IPS DF 6.9 (cell line): Measurements from ENCODE around the gene PIP5KL1.

Experiments used
- DNase-seq: peaks from one replicate; pipeline ENCODE4 v3.0.0-alpha.2; 2013; ENCODE audit warnings: low read depth, low spot score
- H3K27ac ChIP-seq: one replicate; pipeline ENCODE4 v1.5.1; 2013; ENCODE audit warnings: low read length, control low read depth
- H3K27me3 ChIP-seq: 2 replicates; pipeline ENCODE4 v1.6.1; 2013; ENCODE audit warnings: mild to moderate bottlenecking, low read length; ENCODE audit not compliant: control insufficient read depth, insufficient read depth
- H3K36me3 ChIP-seq: 2 replicates; pipeline ENCODE4 v1.6.1; 2013; ENCODE audit warnings: low read length; ENCODE audit not compliant: control insufficient read depth, insufficient read depth
- H3K4me1 ChIP-seq: 2 replicates; pipeline ENCODE4 v1.6.1; 2013; ENCODE audit warnings: low read length; ENCODE audit not compliant: control insufficient read depth, insufficient read depth
- H3K4me3 ChIP-seq: 2 replicates; pipeline ENCODE4 v1.5.1; 2013; ENCODE audit warnings: mild to moderate bottlenecking, low read length
- H3K9me3 ChIP-seq: 2 replicates; pipeline ENCODE4 v1.6.1; 2013; ENCODE audit warnings: low read length, inconsistent platforms; ENCODE audit not compliant: control insufficient read depth, insufficient read depth
- WGBS: extraction: QIAGEN DNeasy Blood & Tissue Kit; methylation state at CpG from one replicate; pipeline ENCODE4 v1.1.7; 2013; ENCODE audit warnings: mixed read lengths, missing lambda C conversion rate; ENCODE audit not compliant: insufficient read length, insufficient coverage; 5-methylcytosine and 5-hydroxymethylcytosine counted together

Gene PIP5KL1

GRCh38 chr9:127928676-127929624, 1.6 kb downstream of the PIP5KL1 start:
- no peaks in the 10 kb centered on the region for H3K27me3 ChIP-seq
- H3K4me3 ChIP-seq: no peak overlapping the region
- H3K36me3 ChIP-seq: no peaks in the 10 kb centered on the region
- H3K27ac ChIP-seq: no peak overlapping the region
- no peaks in the 10 kb centered on the region for H3K9me3 ChIP-seq
- no peak for DNase-seq
- H3K4me1 ChIP-seq: peaks cover 16% of the 10 kb centered on the region
- no CpG with 5 or more reads among the region's 11 CpGs for WGBS

DNA sequence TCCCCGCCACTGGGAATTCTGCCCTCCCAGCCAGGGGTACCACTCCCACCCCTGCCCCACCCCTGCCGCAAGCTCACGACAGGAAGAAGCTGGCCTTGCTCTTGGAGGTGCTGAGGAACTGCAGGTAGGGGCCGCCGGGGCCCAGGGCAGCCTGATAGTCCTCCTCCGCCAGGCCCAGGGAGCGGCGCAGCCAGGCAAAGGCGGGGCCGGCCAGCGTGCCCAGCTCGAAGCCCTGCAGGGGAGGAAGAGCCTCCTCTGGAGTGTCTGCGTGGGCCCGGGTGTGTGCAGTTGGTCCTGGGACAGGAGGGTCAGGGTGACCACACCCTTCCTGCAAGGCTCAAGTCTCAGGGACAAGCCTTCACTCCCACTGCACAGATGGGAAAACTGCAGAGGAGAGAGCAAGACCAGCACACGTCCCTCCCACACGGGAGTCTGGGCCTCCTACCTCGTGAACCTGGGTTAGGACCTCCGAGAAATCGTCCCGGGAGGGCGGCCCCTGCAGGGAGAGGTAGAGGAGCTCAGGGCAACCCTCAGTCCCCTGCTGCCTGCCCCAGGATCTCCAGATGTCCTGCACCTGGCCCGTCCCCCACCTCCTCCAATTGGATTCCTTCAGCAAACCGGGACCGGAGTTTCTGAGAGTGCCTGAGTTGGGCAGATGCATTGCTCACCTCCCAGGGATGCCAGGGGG, 2.4 kb downstream of the PIP5KL1 start:
- peak overlapping the region; percentile 45; the same call in 1 of the 2 replicates for H3K4me3 ChIP-seq
- DNase-seq: no peak
- no peaks in the 10 kb centered on the region for H3K27me3 ChIP-seq
- H3K36me3 ChIP-seq: no peaks in the 10 kb centered on the region
- H3K27ac ChIP-seq: no peak overlapping the region
- H3K4me1 ChIP-seq: peaks cover 16% of the 10 kb centered on the region
- no CpG with 5 or more reads among the region's 24 CpGs for WGBS
- H3K9me3 ChIP-seq: no peaks in the 10 kb centered on the region

DNA sequence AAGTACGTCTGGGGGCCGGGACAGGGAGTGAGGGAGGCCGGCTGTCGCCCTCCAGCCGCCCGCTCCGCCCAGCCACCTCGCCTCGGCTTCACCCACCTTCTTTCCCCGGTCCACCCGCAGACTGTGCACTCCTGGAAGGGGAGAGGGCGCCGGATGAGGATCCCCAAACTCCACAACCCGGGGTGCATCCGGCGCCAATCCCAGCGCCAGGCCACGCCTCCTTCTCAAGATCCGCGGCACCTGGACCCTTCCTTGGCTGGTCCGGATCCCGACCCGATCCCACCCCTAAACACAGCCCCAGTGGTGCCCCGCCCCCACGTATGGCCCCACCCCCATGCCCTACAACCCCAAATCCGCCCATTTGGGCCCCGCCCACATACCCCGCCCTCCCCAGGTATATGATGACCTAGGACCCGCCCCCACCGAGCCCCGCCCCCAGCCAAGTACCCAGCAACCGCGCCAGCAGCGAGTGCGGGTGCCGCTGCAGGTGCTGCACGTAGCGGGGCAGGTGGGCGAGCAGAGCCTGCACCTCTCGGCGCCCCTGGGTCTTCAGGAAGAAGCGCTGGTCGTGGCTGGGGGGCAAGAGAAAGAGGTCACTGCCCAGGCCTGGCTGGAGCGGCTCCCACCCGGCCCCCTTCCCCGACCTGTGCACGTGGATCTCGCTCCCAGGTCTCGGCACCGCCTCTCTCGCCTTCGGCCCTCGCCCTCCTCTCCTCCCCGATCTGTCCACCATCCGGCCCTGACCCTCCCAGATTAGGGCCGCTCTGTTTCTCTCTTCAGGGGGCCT, 3.2 kb downstream of the PIP5KL1 start:
- DNase-seq: no peak
- no peaks in the 10 kb centered on the region for H3K9me3 ChIP-seq
- no peaks in the 10 kb centered on the region for H3K27me3 ChIP-seq
- H3K27ac ChIP-seq: no peak overlapping the region
- H3K4me3 ChIP-seq: peak overlapping the region; percentile 49; the same call in 1 of the 2 replicates
- no CpG with 5 or more reads among the region's 56 CpGs for WGBS
- H3K36me3 ChIP-seq: no peaks in the 10 kb centered on the region
- peaks cover 16% of the 10 kb centered on the region for H3K4me1 ChIP-seq

- no peak for DNase-seq
- Histone ChIP-seq H3K4me3 (peak overlapping the region; percentile 49; the same call in 1 of the 2 replicates), H3K9me3 (no peaks in the 10 kb centered on the region), H3K4me1 (peaks cover 16% of the 10 kb centered on the region), H3K27me3 (no peaks in the 10 kb centered on the region), H3K27ac (no peak overlapping the region), H3K36me3 (no peaks in the 10 kb centered on the region)
- no CpG with 5 or more reads among the region's 19 CpGs for WGBS
These were observed 3.7 kb downstream of the PIP5KL1 start for GRCh38 chr9:127926906-127927200.

DNA sequence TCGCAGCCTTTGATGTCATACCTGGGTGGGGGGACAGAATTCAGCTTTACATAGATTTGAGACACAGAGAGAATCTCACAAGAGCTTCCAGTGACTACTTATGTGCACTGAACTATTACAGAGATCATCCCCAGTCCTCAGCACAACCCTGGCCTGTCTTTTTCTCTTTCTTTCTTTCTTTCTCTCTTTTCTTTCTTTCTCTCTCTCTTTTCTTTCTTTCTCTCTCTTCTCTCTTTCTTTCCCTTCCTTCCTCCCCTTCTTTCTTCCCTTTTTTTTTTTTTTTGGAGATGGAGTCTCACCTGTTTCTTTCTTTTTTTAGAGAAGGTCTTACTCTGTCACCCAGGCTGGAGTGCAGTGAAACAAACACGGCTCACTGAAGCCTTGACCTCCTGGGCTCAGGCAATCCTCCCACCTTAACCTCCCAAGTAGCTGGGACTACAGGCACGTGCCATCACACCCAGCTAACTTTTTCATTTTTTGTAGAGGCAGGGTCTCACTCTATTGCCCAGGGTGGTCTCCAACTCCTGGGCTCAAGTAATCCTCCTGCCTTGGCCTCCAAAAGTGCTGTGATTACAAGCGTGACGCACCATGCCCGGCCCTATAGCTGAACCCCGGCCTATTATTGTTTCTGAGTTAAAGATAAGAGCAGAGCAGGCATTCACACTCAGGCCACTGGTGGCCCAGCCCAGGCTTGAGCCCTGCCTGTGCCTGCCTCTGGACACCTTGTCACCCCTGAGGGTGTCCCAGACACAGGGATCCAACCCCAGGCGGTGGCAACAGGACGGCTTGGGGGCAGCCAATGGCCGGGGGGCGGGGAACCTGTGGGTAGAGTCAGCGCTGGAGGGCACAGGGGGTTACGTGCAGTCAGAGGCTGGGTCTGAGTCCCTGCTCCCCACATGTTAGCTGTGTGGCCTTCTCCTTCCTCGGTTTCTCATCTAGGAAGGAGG, 4.3 kb downstream of the PIP5KL1 start:
- Histone ChIP-seq H3K27ac (no peak overlapping the region), H3K36me3 (no peaks in the 10 kb centered on the region), H3K9me3 (no peaks in the 10 kb centered on the region), H3K27me3 (no peaks in the 10 kb centered on the region), H3K4me3 (peak overlapping the region; percentile 49; the same call in 1 of the 2 replicates), H3K4me1 (peaks cover 12% of the 10 kb centered on the region)
- no peak for DNase-seq
- WGBS: no CpG with 5 or more reads among the region's 14 CpGs

DNA sequence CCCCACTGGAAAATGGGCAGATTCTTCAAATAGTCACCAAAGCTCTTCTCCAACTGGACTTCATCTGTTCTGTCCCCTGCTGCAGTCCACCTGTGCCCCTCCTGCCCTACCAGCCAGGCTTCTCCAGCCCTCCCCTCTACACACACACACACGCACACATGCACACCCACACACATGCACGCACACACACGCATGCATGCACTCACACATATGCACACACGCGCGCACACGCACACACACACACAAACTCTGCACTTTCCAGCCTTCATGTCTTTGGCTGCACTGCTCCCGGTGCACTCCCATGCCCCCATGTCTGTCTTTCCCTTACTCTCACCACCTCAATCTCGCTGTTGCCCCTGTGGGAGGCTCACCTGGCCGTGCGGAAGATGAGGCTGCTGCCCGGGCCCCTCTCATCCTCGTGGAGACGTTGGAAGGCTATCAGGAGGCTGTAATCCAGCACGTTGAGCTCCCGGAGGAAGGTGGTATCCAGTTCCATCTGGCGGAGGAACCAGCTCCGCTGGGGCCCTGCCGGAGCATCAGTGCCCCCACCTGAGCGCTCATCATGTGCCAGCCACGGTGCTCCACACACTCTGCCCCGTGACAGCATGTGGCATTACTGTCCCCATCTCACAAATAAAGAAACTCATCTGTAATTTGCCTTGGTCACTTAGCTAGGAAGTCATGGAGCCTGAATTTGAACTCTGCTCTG, 5.7 kb downstream of the PIP5KL1 start:
- WGBS: no CpG with 5 or more reads among the region's 22 CpGs
- no peaks in the 10 kb centered on the region for H3K27me3 ChIP-seq

GRCh38 chr9:127923771-127924170, 6.8 kb downstream of the PIP5KL1 start:
- Histone ChIP-seq H3K27ac (no peak overlapping the region), H3K4me1 (peaks cover 7% of the 10 kb centered on the region; the same call in 1 of the 2 replicates), H3K9me3 (no peaks in the 10 kb centered on the region), H3K4me3 (no peak overlapping the region), H3K27me3 (no peaks in the 10 kb centered on the region), H3K36me3 (no peaks in the 10 kb centered on the region)
- no CpG with 5 or more reads among the region's 8 CpGs for WGBS
- no peak for DNase-seq

More for the DNA sequence above, 5.7 kb downstream of the PIP5KL1 start:
- Histone ChIP-seq H3K9me3 (no peaks in the 10 kb centered on the region), H3K4me1 (peaks cover 9% of the 10 kb centered on the region), H3K4me3 (no peak overlapping the region), H3K27ac (no peak overlapping the region), H3K36me3 (no peaks in the 10 kb centered on the region)
- no peak for DNase-seq

GRCh38 chr9:127923046-127923445, 7.5 kb downstream of the PIP5KL1 start:
- Histone ChIP-seq H3K9me3 (no peaks in the 10 kb centered on the region), H3K4me1 (peaks cover 3% of the 10 kb centered on the region; the same call in 1 of the 2 replicates), H3K36me3 (no peaks in the 10 kb centered on the region), H3K27me3 (no peaks in the 10 kb centered on the region), H3K27ac (no peak overlapping the region), H3K4me3 (no peak overlapping the region)
- no CpG with 5 or more reads among the region's 6 CpGs for WGBS
- DNase-seq: no peak

DNA sequence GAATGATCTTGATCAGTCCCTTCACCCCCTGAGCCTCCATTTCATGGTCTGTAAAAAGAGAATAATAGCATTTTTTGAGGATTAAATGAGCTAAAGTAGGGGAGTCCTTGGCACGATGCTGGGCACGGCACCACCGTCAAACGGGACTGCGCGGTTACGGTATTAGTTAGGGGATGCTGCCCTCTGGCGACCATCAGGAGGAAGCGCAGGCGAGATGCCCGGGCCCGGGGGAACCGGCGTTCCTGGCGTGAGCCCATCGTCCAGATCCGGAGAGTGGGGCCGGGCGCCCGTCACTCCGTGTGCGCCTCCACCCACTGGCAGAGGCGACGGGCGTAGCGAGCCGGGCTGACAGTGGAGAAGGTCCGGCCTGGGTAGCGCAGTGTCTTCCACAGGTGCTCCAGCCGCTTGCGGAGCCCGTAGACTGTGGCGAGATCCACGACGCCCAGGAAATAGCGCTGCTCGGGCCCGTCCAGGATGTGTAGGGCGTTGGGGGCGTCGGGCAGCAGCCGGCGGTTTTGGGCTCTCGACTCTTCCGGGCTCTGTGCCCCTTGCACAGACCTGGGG, 8.9 kb downstream of the PIP5KL1 start:
- Histone ChIP-seq H3K4me1 (peaks cover 5% of the 10 kb centered on the region), H3K27ac (no peak overlapping the region), H3K4me3 (no peak overlapping the region), H3K36me3 (no peaks in the 10 kb centered on the region), H3K9me3 (no peaks in the 10 kb centered on the region), H3K27me3 (no peaks in the 10 kb centered on the region)
- DNase-seq: no peak
- no CpG with 5 or more reads among the region's 45 CpGs for WGBS
